Measurements from ENCODE around the gene SYT8.

DNA sequence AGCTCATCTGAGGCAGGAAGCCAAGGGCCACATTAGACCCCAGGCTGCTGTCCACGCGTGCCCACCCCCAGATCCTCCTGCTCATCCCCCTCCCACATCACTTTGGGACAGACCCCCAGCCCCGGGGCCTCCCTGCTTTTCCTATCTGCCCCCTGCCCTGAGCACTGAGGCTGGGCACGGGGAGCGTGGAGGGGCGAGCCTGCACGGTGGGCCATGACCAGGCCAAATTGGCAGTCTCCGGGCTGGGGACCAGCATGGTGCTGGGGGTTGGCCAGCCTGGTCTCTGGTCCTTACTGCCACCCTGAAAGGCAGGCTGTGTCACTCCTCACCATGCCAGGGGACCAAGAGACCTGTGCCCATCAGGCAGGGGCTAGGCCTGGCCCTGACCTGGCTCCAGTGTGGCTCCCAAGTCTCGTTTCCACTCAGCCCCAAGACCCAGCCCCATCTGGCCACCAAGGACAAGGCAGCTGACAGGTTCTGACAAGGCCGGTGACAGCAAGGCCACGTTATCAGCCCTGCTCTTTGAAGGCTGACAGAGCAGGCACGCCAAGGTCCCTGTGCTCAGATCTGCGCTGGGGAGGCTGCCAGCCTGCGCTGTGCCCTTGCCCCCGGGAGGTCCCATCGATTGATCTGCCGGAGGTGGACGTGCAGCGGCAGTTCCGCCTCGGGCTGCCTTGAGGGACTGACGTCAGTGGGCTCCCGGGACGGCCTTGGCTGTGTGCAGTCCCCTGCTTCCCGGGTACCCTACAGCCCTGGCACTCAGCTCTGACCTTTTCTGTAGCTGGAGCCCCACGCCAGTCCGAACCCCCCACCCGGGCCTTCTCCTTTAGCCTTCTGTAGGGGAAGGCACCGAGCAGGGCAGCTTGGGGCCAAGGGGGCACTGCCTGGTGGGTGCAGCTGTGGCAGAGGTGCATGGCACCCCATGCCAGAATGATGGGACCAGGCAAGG lies 7.6 kb downstream of the SYT8 start:
- no peak for TF ChIP-seq CTCF (IDR thresholded peaks at IDR 0.05; ENCODE audit: low read depth, low read length, poor library complexity, severe bottlenecking)
- no peak for TF ChIP-seq EZH2phosphoT487 (IDR thresholded peaks at IDR 0.05; ENCODE audit: borderline replicate concordance, low read length)

All from DOHH2 (cell line).